Type B pancreatic cell (in vitro differentiated cells): Measurements from ENCODE around the gene SSPN. TPM values are rescaled to one million over a fixed set of nuclear protein-coding genes. Genes with fewer than 3 reads are reported as not detected.
A peak's percentile ranks its signal among the peaks of the same experiment; 100 is the strongest.

Source experiments
- DNase-seq: peaks from one replicate; pipeline ENCODE4 v3.0.0; 2021; ENCODE audit warnings: mixed read lengths; ENCODE audit not compliant: unreplicated experiment; ENCODE audit errors: extremely low spot score
- H3K27ac Mint-ChIP-seq: 2 replicates; pipeline ENCODE4 v1.8.0; 2021; ENCODE audit warnings: mild to moderate bottlenecking, mixed read lengths
- H3K27me3 Mint-ChIP-seq: 2 replicates; pipeline ENCODE4 v1.8.0; 2021; ENCODE audit warnings: mixed read lengths
- H3K36me3 Mint-ChIP-seq: 2 replicates; pipeline ENCODE4 v1.8.0; 2021; ENCODE audit warnings: mixed read lengths
- H3K4me1 Mint-ChIP-seq: one replicate; pipeline ENCODE4 v1.8.0; 2021; ENCODE audit warnings: mixed read lengths; ENCODE audit not compliant: unreplicated experiment
- H3K4me3 Mint-ChIP-seq: 2 replicates; pipeline ENCODE4 v1.8.0; 2021; ENCODE audit warnings: mild to moderate bottlenecking, mixed read lengths
- H3K9me3 Mint-ChIP-seq: 2 replicates; pipeline ENCODE4 v1.8.0; 2021; ENCODE audit warnings: mixed read lengths
- CTCF ChIP-seq: fragments of 200-600 bp; sonication (generic); conservative IDR thresholded peaks from 2 replicates; pipeline ENCODE4 v1.5.0; 2021; ENCODE audit warnings: antibody characterized with exemption, mild to moderate bottlenecking
- total RNA-seq: library from RNA; stranded (reverse); gene quantifications from 2 replicates; pipeline ENCODE4 v1.2.1, GENCODE V29; 2021; ENCODE audit warnings: low replicate concordance

Gene SSPN
- total RNA-seq, 1 donor from 2014 or later, result 11.3 TPM

DNA sequence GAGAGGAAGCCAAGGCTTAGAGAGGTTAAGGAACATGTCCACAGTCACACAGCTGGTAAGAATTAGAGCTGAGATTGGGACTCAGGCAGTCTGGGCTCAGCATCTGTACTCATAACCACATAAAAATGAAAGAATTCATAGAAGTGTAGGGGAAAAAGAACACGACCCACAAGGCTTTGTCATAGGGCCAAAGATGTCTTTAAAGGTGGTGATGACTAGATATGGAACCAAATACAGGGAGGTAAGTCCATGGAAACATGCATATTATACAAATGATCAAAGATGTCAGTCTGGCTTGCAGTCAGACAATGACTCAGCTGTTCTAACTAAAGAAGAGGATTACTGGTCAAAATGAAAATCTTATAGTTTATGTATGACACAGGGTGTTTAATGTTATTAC, 7.2 kb upstream of the SSPN start:
- H3K4me1 Mint-ChIP-seq, result no peaks in the 10 kb centered on the region
- no peak overlapping the region for H3K27ac Mint-ChIP-seq
- no peak for DNase-seq
- no peak for TF ChIP-seq CTCF
- H3K36me3 Mint-ChIP-seq, result no peaks in the 10 kb centered on the region
- H3K27me3 Mint-ChIP-seq, result peaks cover 14% of the 10 kb centered on the region
- H3K4me3 Mint-ChIP-seq, result no peak overlapping the region
- H3K9me3 Mint-ChIP-seq, result peaks cover 4% of the 10 kb centered on the region

DNA sequence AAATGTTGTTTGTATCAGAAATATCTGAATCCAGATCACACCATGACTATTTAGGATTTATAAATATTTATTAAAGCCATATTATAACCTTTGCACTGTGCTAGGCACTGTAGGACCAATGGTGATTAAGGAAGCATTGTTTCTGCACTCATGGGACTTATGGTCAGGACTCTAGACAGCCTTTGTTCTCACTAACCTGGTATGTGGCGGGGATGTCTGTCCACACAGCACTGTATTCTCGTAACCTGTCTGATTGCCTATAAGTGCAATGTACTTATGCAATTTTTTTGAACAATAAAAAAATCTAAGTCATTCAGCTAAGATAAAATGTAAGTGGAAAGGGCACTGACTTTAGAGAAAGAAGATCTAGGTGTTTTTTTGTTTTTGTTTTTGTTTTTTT, 6.7 kb upstream of the SSPN start:
- no peaks in the 10 kb centered on the region for H3K36me3 Mint-ChIP-seq
- no peak overlapping the region for H3K27ac Mint-ChIP-seq
- TF ChIP-seq CTCF, result no peak
- peaks cover 4% of the 10 kb centered on the region for H3K9me3 Mint-ChIP-seq
- no peak overlapping the region for H3K4me3 Mint-ChIP-seq
- no peaks in the 10 kb centered on the region for H3K4me1 Mint-ChIP-seq
- peaks cover 16% of the 10 kb centered on the region for H3K27me3 Mint-ChIP-seq
- DNase-seq, result no peak

DNA sequence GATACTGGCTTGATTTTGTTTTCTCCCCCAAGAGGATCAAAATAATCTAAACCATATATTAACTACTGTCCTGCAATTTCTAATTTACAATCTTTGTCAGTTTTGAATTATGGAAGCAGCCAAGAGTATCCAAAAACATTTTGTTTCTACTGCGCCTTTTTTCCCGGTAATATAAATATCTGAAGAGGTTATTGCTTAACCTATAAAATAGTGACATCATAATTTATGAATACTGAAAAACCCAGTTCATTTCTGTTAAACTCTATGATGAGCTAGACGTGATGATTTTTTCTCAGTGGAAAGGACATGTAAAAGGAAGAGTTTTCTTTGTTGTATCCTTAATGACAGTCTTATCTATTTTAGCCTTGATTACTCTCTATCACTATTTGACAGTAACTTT, 3.2 kb upstream of the SSPN start:
- H3K4me3 Mint-ChIP-seq, result no peak overlapping the region
- H3K9me3 Mint-ChIP-seq, result no peaks in the 10 kb centered on the region
- H3K27me3 Mint-ChIP-seq, result peaks cover 33% of the 10 kb centered on the region
- no peak overlapping the region for H3K27ac Mint-ChIP-seq
- H3K4me1 Mint-ChIP-seq, result no peaks in the 10 kb centered on the region
- no peak for DNase-seq
- H3K36me3 Mint-ChIP-seq, result no peaks in the 10 kb centered on the region
- no peak for TF ChIP-seq CTCF

- H3K4me3 Mint-ChIP-seq, result peak overlapping the region; percentile 48
- H3K9me3 Mint-ChIP-seq, result no peaks in the 10 kb centered on the region
- H3K36me3 Mint-ChIP-seq, result no peaks in the 10 kb centered on the region
- peaks cover 4% of the 10 kb centered on the region for H3K4me1 Mint-ChIP-seq
- no peak for DNase-seq
- no peak for TF ChIP-seq CTCF
- peaks cover 40% of the 10 kb centered on the region for H3K27me3 Mint-ChIP-seq
- H3K27ac Mint-ChIP-seq, result no peak overlapping the region
These were observed 1.8 kb upstream of the SSPN start for GRCh38 chr12:26193539-26193938.

DNA sequence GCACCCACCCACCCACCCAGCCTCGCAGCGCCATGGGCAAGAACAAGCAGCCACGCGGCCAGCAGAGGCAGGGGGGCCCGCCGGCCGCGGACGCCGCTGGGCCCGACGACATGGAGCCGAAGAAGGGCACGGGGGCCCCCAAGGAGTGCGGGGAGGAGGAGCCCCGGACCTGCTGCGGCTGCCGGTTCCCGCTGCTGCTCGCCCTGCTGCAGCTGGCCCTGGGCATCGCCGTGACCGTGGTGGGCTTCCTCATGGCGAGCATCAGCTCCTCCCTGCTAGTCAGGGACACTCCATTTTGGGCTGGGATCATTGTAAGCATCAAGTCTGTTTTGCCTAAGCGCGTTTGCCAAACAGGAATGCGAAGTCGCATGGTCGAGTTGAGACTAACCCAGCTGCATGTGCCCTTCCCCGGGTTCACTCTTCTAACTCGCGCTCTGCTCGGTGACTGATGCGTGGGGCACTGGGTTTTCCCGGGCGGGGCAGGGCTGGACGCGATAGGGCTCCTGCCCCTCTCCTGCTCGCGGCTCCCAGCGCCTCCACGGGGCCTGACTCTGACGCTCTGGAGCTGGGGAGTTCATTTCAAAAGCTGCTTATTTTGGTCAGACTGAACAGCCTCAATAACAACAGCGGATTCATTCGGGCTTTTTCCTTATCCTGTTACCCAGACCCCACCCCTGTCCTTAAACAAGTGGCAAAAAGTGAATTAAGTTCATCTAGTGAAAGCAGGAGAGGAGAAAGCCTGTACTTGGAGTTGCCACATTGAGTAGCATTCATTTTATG, 458 bp downstream of the SSPN start:
- Mint-ChIP-seq H3K27me3 (peaks cover 39% of the 10 kb centered on the region), H3K9me3 (no peaks in the 10 kb centered on the region), H3K27ac (peak overlapping the region; percentile 86), H3K36me3 (no peaks in the 10 kb centered on the region), H3K4me1 (peaks cover 4% of the 10 kb centered on the region), H3K4me3 (peak overlapping the region; percentile 96)
- TF ChIP-seq CTCF, result no peak
- DNase-seq, result peak; percentile 75
